ENCODE measurements around the gene USP28. TPM values are rescaled to one million over a fixed set of nuclear protein-coding genes. Genes with fewer than 3 reads are reported as not detected.

Gene USP28
- total RNA-seq, 6 experiments from 2014 or later, result 15.4 to 21.5 (median 17.8) TPM

DNA sequence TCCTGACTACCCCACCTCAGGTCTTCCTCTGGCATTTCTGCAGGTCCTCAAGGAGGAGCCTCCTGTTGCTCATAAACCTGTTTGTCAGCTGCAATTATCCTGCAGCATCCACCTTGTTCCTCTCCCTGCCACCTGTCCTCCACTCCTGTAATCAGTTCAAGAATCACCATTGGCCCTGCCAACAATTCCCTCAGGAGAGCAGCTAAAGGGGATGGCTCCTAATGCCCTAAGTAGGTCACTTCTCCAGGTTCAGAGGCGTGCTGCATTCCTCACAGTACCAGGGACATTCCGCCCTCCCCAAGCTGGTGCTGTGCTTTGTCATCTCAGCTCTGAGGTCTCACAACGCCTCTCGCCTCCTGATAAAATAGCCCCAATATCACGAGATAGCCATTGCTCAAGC is 93.7 kb downstream of the USP28 start:
- TF ChIP-seq, protein P1, sequence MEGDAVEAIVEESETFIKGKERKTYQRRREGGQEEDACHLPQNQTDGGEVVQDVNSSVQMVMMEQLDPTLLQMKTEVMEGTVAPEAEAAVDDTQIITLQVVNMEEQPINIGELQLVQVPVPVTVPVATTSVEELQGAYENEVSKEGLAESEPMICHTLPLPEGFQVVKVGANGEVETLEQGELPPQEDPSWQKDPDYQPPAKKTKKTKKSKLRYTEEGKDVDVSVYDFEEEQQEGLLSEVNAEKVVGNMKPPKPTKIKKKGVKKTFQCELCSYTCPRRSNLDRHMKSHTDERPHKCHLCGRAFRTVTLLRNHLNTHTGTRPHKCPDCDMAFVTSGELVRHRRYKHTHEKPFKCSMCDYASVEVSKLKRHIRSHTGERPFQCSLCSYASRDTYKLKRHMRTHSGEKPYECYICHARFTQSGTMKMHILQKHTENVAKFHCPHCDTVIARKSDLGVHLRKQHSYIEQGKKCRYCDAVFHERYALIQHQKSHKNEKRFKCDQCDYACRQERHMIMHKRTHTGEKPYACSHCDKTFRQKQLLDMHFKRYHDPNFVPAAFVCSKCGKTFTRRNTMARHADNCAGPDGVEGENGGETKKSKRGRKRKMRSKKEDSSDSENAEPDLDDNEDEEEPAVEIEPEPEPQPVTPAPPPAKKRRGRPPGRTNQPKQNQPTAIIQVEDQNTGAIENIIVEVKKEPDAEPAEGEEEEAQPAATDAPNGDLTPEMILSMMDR (IDR thresholded peaks at IDR 0.05), result no peak
- Mint-ChIP-seq H3K27me3 (ENCODE audit: insufficient read depth) (peaks cover 23% of the 10 kb centered on the region), H3K9me3 (no peaks in the 10 kb centered on the region)

DNA sequence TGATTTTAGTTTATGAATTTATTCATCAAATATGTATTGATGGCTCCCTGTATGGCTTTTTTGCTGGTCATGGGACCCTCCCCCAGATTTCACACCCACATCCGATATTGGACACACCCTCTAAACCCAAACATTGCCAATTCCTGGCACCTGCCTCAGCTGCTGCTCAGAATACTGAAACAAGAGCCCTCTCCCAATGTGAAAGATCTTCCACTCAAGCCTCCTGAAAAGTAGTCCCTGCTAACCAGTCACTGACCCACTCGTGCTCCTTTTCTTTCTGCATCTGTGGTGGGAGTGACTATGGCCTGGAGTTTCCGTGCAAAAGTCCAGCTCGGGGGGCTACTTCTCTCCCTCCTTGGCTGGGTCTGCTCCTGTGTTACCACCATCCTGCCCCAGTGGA is 95.9 kb downstream of the USP28 start, which contains the start of gene CLDN25:
Gene CLDN25 (plus strand): TSS at position 301 of the 400 bp plus-strand sequence. CDS start 0 bp downstream, at position 301.
- peaks cover 12% of the 10 kb centered on the region for H3K4me1 Mint-ChIP-seq (ENCODE audit: low read depth)
- no peak within 1 kb of the TSS for H3K4me3 Mint-ChIP-seq
- no peak for DNase-seq
- TF ChIP-seq, protein P1 (IDR thresholded peaks at IDR 0.05), result no peak
- no peaks in the 10 kb centered on the region for H3K9me3 Mint-ChIP-seq
- no peaks in the 10 kb centered on the region for H3K36me3 Mint-ChIP-seq (ENCODE audit: low read depth)
- no peak within 1 kb of the TSS for H3K27ac Mint-ChIP-seq
- H3K27me3 Mint-ChIP-seq (ENCODE audit: insufficient read depth), result peaks cover 19% of the 10 kb centered on the region

More for the DNA sequence above, 93.7 kb downstream of the USP28 start:
- Mint-ChIP-seq H3K4me3 (no peak overlapping the region), H3K36me3 (ENCODE audit: low read depth) (no peaks in the 10 kb centered on the region), H3K27ac (no peak overlapping the region), H3K4me1 (ENCODE audit: low read depth) (peaks cover 8% of the 10 kb centered on the region)
- DNase-seq, result no peak

DNA sequence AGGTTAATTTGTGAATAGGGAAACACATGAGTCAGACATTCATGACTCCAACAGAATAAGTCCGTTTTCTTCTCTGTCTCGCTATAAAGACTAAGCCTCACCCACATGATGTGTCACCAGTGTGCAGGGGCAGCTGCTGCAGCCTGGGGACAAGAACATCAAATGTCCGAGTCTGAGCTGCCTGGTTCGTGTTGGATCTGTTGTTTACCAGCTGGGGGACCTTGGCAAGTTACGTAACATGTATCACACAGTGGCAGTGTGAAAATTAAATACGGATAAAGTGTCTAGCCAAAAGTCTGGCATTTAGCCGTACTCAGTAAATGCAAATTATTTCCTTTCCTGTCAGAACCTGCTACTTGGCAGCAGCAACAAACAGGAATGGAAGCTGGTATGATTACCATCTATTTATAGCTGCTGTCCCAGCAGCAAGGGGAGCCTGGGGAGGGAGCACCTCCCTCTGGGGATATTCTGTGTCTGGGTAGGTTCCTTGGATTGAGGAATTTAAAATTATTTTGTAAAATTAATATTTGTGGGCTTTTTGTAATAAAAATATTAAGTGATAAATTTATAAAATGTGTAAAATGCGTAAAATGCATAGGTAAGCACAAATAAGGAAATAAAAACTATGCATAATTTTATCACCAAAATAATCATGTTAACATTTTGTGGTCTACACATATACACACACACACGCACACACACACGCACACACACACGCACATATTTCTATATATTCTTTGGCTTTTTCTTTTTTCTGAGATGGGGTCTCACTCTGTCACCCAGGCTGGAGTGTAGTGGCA is 97.1 kb downstream of the USP28 start:
- no peaks in the 10 kb centered on the region for H3K9me3 Mint-ChIP-seq
- DNase-seq, result peak; percentile 79
- H3K4me3 Mint-ChIP-seq, result peak overlapping the region; percentile 79
- H3K27me3 Mint-ChIP-seq (ENCODE audit: insufficient read depth), result peaks cover 11% of the 10 kb centered on the region
- peaks cover 15% of the 10 kb centered on the region for H3K4me1 Mint-ChIP-seq (ENCODE audit: low read depth)
- H3K27ac Mint-ChIP-seq, result peak overlapping the region; percentile 14; the same call in 1 of the 2 replicates
- peaks cover 2% of the 10 kb centered on the region; the same call in 1 of the 2 replicates for H3K36me3 Mint-ChIP-seq (ENCODE audit: low read depth)
- TF ChIP-seq, protein P1 (IDR thresholded peaks at IDR 0.05), result no peak

DNA sequence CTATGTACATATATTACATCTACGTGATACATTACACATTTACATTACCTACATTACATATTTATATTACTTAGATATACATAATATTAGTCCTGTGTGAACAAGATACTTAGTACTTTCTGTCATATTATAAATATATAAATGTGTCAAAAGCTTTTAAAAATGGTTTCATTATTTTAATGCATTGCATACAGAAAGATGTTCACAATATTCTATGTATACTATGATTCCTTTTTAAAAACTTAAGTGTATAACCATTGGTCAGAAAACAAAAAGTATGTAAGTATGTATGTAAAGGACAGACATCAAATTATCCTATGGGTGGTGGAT is 101.2 kb downstream of the USP28 start:
- peak overlapping the region; percentile 100 for H3K4me3 Mint-ChIP-seq
- H3K4me1 Mint-ChIP-seq (ENCODE audit: low read depth), result peaks cover 32% of the 10 kb centered on the region
- peaks cover 13% of the 10 kb centered on the region; the same call in 1 of the 2 replicates for H3K36me3 Mint-ChIP-seq (ENCODE audit: low read depth)
- H3K27me3 Mint-ChIP-seq (ENCODE audit: insufficient read depth), result peaks cover 6% of the 10 kb centered on the region
- H3K27ac Mint-ChIP-seq, result peak overlapping the region; percentile 96
- no peak for DNase-seq
- TF ChIP-seq, protein P1 (IDR thresholded peaks at IDR 0.05), result peak; percentile 51
- H3K9me3 Mint-ChIP-seq, result no peaks in the 10 kb centered on the region

DNA sequence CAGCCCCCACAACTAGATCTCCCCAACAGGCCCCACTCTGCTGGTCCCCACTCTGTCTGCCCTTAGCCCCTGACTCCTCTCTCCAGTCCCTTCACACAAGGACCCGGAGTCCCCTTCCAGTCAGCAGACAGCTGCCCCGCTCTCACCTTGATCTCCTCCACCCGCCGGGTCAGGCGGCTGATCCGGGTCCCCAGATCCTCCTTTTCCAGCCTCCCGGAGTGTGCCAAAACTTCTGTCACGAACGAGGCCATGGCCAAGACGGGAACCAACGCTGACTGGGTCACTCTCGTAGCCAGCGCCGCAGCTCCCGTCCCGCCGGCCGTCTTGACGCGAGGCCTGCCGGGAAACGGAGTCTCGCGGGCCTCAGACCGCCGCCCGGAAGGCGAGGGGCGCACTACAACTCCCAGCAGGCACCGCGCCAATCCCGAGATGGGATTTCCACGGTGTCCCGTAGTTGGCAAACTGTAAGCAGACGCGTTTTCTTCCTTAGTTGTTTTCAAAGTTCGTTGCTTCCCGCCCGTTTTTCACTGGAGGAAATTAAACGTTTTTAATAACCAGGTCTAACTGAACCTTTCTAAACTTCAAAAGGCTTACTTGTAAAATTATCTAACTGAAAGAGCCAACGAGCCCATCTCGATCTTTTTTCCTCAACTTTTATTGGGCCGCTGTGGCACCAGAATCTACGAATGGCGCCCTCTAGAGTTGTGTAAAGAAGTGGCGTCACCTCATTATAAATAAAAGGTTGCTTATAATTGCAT is 101.8 kb downstream of the USP28 start, which contains the start of gene ZW10:
Gene ZW10 (minus strand): TSS at position 277 of the 758 bp plus-strand sequence. CDS start 26 bp downstream, at position 251.
- peaks cover 32% of the 10 kb centered on the region for H3K4me1 Mint-ChIP-seq (ENCODE audit: low read depth)
- H3K36me3 Mint-ChIP-seq (ENCODE audit: low read depth), result peaks cover 13% of the 10 kb centered on the region; the same call in 1 of the 2 replicates
- TF ChIP-seq, protein P1 (IDR thresholded peaks at IDR 0.05), result peak; percentile 95
- peak; percentile 97 for DNase-seq
- peak within 1 kb of the TSS; percentile 96 for H3K27ac Mint-ChIP-seq
- H3K27me3 Mint-ChIP-seq (ENCODE audit: insufficient read depth), result peaks cover 6% of the 10 kb centered on the region
- H3K4me3 Mint-ChIP-seq, result peak within 1 kb of the TSS; percentile 100
- no peaks in the 10 kb centered on the region for H3K9me3 Mint-ChIP-seq

Measured in HFFc6 (cell line).